Stomach (tissue), 4 donors: Measurements from ENCODE around the gene CDSN.

Experiments used
- EP300 ChIP-seq: sonication (generic); formaldehyde crosslinking; IDR thresholded peaks from one replicate; pipeline ENCODE4 v1.6.1; 2017; ENCODE audit warnings: antibody characterized with exemption
- POLR2A ChIP-seq, 4 donors: fragments of 450-650 bp; IDR thresholded peaks; one replicate each; pipeline ENCODE4 v1.6.1; 2016; ENCODE audit warnings: antibody characterized with exemption in 4 of 4, control low read depth in 2 of 4, mild to moderate bottlenecking in 1 of 4, moderate library complexity in 1 of 4
- POLR2AphosphoS5 ChIP-seq, 3 donors: sonication (generic); formaldehyde crosslinking; IDR thresholded peaks; one replicate each; pipeline ENCODE4 v1.6.1; 2016; ENCODE audit warnings: antibody characterized with exemption in 3 of 3
- TF ChIP-seq, protein P1 (sequence below), 7 experiments: fragments of 450-650 bp in 4 of 7; fragments of 200-600 bp in 3 of 7; sonication (generic) in 3 of 7; IDR thresholded peaks; one replicate each; pipeline ENCODE4 v1.5.1; 2016 to 2019; ENCODE audit warnings: antibody characterized with exemption in 7 of 7, control low read depth in 2 of 7, mild to moderate bottlenecking in 1 of 7

DNA sequence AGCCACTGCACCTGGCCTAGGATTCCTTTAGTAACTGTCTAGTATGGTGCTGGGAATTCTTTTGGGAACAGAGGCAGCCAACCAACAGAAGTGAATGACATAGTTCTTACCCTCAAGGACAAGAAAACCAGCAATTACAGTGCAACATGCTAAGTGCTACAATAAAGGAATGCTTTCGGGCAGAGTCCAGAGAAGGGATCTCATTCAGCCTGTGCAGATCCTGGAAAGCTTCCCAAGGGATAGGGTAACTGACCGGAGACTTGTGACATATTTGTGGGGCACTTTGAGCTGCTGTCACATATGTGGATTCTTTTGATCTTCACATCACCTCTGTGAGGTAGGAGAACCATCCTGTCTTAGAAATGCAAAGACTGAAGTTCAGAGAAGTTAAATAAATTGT, 54.7 kb downstream of the CDSN start:
- TF ChIP-seq, protein P1, sequence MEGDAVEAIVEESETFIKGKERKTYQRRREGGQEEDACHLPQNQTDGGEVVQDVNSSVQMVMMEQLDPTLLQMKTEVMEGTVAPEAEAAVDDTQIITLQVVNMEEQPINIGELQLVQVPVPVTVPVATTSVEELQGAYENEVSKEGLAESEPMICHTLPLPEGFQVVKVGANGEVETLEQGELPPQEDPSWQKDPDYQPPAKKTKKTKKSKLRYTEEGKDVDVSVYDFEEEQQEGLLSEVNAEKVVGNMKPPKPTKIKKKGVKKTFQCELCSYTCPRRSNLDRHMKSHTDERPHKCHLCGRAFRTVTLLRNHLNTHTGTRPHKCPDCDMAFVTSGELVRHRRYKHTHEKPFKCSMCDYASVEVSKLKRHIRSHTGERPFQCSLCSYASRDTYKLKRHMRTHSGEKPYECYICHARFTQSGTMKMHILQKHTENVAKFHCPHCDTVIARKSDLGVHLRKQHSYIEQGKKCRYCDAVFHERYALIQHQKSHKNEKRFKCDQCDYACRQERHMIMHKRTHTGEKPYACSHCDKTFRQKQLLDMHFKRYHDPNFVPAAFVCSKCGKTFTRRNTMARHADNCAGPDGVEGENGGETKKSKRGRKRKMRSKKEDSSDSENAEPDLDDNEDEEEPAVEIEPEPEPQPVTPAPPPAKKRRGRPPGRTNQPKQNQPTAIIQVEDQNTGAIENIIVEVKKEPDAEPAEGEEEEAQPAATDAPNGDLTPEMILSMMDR (IDR thresholded peaks at IDR 0.05): no peak
- TF ChIP-seq POLR2AphosphoS5 (IDR thresholded peaks at IDR 0.05) (no peak), POLR2A (IDR thresholded peaks at IDR 0.05) (no peak), EP300 (no peak)
